ENCODE results near the gene GATD1.
A peak's percentile ranks its signal among the peaks of the same experiment; 100 is the strongest.

Gene GATD1

GRCh38 chr11:726278-727220 lies 50.7 kb downstream of the GATD1 start:
- DNase-seq, result peak; percentile 35

GRCh38 chr11:725624-726202 lies 51.6 kb downstream of the GATD1 start:
- DNase-seq, result no peak

GRCh38 chr11:724778-725386 lies 52.4 kb downstream of the GATD1 start:
- no peak for DNase-seq

GRCh38 chr11:724049-724777 lies 53.1 kb downstream of the GATD1 start:
- DNase-seq, result no peak

GRCh38 chr11:723120-723883 lies 54.0 kb downstream of the GATD1 start:
- DNase-seq, result peak; percentile 64

- DNase-seq, result no peak
These were observed 54.9 kb downstream of the GATD1 start for GRCh38 chr11:722346-722811.

- DNase-seq, result peak; percentile 31
These were observed 55.4 kb downstream of the GATD1 start for GRCh38 chr11:721741-722345.

GRCh38 chr11:721247-721740 lies 56.0 kb downstream of the GATD1 start:
- no peak for DNase-seq

GRCh38 chr11:720642-721246 lies 56.5 kb downstream of the GATD1 start:
- no peak for DNase-seq

GRCh38 chr11:720017-720641 lies 57.2 kb downstream of the GATD1 start:
- no peak for DNase-seq

- no peak for DNase-seq
These were observed 57.9 kb downstream of the GATD1 start for GRCh38 chr11:719214-720016.

Measured in central memory CD4-positive, alpha-beta T cell (primary cell).